ENCODE measurements around the gene CACNG3.

- TF ChIP-seq POLR2A (IDR thresholded peaks at IDR 0.05) (no peak), CTCF (IDR thresholded peaks at IDR 0.05) (no peak)
These were observed 101.4 kb downstream of the CACNG3 start for GRCh38 chr16:24357511-24357910.
